Measurements from ENCODE around the gene LMF1. TPM values are rescaled to one million over a fixed set of nuclear protein-coding genes. Genes with fewer than 3 reads are reported as not detected.

LMF1 gene
- total and polyA plus RNA-seq, 2 of the 8 experiments (the other 6 are each of a cell fraction or from before 2014, with no cell fraction given) = 3.5 to 9.1 TPM

- no peak for TF ChIP-seq SP2 (IDR thresholded peaks at IDR 0.05; ENCODE audit: low read length)
- no peak for TF ChIP-seq EZH2 (IDR thresholded peaks at IDR 0.05; ENCODE audit: low read depth, low read length, severe bottlenecking)
- TF ChIP-seq CEBPB (IDR thresholded peaks at IDR 0.05; ENCODE audit: low read depth, low read length) = no peak
- no peak for TF ChIP-seq MAFK (IDR thresholded peaks at IDR 0.05; ENCODE audit: low read depth, low read length)
- Histone ChIP-seq H4K91ac (replicated peaks; ENCODE audit: insufficient read length, low read length) (no peak overlapping the region), H3K4ac (replicated peaks; ENCODE audit: insufficient read length, low read depth, low read length) (no peak overlapping the region), H3K27me3 (replicated peaks in 1 of 4; ENCODE audit: control insufficient read depth in 3 of 4, extremely low read depth in 1 of 4, insufficient read depth in 3 of 4, low read length in 3 of 4) (no peaks in the 10 kb centered on the region), H3K36me3 (ENCODE audit: control insufficient read depth in 2 of 4, insufficient read depth in 4 of 4, low read length in 3 of 4) (no peaks in the 10 kb centered on the region), H3K79me1 (ENCODE audit: low read depth, low read length) (no peaks in the 10 kb centered on the region), H3K23me2 (ENCODE audit: low read depth, low read length) (no peaks in the 10 kb centered on the region), H2BK5ac (ENCODE audit: low read depth, low read length) (peak overlapping the region; percentile 66), H2BK20ac (ENCODE audit: low read length) (no peak overlapping the region), H3K79me2 (ENCODE audit: control insufficient read depth in 1 of 2, insufficient read depth in 2 of 2, low read length in 2 of 2) (no peaks in the 10 kb centered on the region), H3K4me2 (ENCODE audit: insufficient read depth in 1 of 2, low read depth in 2 of 2, low read length in 2 of 2) (no peak overlapping the region), H3K14ac (ENCODE audit: insufficient read length) (no peak overlapping the region), H3K27ac (ENCODE audit: low read depth, low read length) (no peak overlapping the region), H2AFZ (ENCODE audit: low read length) (no peak overlapping the region), H3K9me3 (ENCODE audit: insufficient read depth in 2 of 2, low read depth in 1 of 2, low read length in 1 of 2) (peaks cover 0 to 56% of the 10 kb centered on the region in 2 experiments; a peak in 3 of 4 replicates), H3K9ac (replicated peaks in 1 of 4; ENCODE audit: extremely low read depth in 1 of 4, low read depth in 3 of 4, low read length in 3 of 4) (no peak overlapping the region), H3K18ac (ENCODE audit: extremely low read depth, low read length) (no peak overlapping the region), H3K23ac (ENCODE audit: insufficient read length) (no peak overlapping the region), H2AK5ac (ENCODE audit: low read depth, low read length) (peak overlapping the region; percentile 93; the same call in 1 of the 2 replicates), H4K8ac (ENCODE audit: extremely low read depth, insufficient read depth, low read length) (no peak overlapping the region), H3K4me3 (ENCODE audit: extremely low read depth in 1 of 4, insufficient read depth in 2 of 4, low read depth in 3 of 4, low read length in 4 of 4) (no peak overlapping the region), H4K20me1 (replicated peaks in 1 of 2; ENCODE audit: control insufficient read depth in 1 of 2, insufficient read depth in 2 of 2, low read length in 2 of 2) (no peaks in the 10 kb centered on the region), H3K56ac (replicated peaks; ENCODE audit: insufficient read length, low read depth, low read length) (no peak overlapping the region), H2BK12ac (ENCODE audit: low read depth, low read length) (peak overlapping the region; percentile 11; the same call in 1 of the 2 replicates), H2BK15ac (ENCODE audit: low read length) (no peak overlapping the region), H4K5ac (ENCODE audit: insufficient read length, low read depth, low read length) (no peak overlapping the region), H2BK120ac (replicated peaks; ENCODE audit: low read depth, low read length) (peak overlapping the region; percentile 54), H3K4me1 (replicated peaks in 1 of 4; ENCODE audit: control insufficient read depth in 3 of 4, insufficient read depth in 4 of 4, low read length in 3 of 4) (no peaks in the 10 kb centered on the region; a peak in 1 of 7 replicates)
- WGBS, 2 experiments (ENCODE audit: extremely low coverage in 1 of 2, insufficient coverage in 1 of 2, insufficient read length in 1 of 2, insufficient replicate concordance in 2 of 2, low coverage in 1 of 2, low lambda C conversion rate in 2 of 2, missing lambda C conversion rate in 1 of 2) = 80% methylated on average over 2 of the region's 4 CpGs; no CpG with 5 or more reads in 1 of the 2 experiments
- ChIA-PET CTCF (ENCODE audit: partially characterized antibody) (no interaction called here), POLR2A (ENCODE audit: partially characterized antibody) (no interaction called here)
- FAIRE-seq (peak; percentile 94), DNase-seq (ENCODE audit: low read depth in 1 of 2, low spot score in 2 of 2) (no peak)
These were observed 56.3 kb downstream of the LMF1 start for GRCh38 chr16:914440-914839.

Measured in H1 (cell line).